Suprapubic skin (tissue), 3 donors: ENCODE data around the gene NEXN.

Experiments
- CTCF ChIP-seq, 2 donors: fragments of 200-600 bp in 1 of 2; fragments of 450-650 bp in 1 of 2; sonication (generic) in 1 of 2; IDR thresholded peaks; one replicate each; pipeline ENCODE4 v1.5.1; 2016 to 2019; ENCODE audit warnings: antibody characterized with exemption in 2 of 2, mild to moderate bottlenecking in 1 of 2, moderate library complexity in 1 of 2
- POLR2A ChIP-seq, 2 donors: fragments of 450-650 bp; IDR thresholded peaks; one replicate each; pipeline ENCODE4 v1.6.1; 2017; ENCODE audit warnings: antibody characterized with exemption in 2 of 2, mild to moderate bottlenecking in 2 of 2, moderate library complexity in 2 of 2

DNA sequence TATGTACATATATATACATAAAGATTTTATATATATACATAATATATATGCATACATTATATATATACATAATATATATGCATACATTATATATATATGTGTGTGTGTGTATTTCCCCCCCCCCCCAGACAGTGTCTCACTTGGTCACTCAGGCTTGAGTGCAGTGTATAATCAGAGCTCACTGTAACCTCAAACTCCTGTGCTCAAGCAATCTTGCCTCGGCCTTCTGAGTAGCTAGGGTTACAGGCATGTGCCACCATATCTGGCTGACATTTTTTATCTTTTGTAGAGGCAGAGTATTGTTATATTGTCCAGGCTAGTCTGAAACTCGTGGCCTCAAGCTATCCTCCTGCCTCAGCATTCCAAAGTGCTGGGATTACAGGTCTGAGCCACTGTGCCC, 99.5 kb downstream of the NEXN start:
- no peak for TF ChIP-seq POLR2A (IDR thresholded peaks at IDR 0.05)
- no peak for TF ChIP-seq CTCF (IDR thresholded peaks at IDR 0.05)
